HG03159 (cell line): ENCODE data around the gene ANKRD27.
"Not testable (repeated sequence)": the region's sequence is repeated elsewhere in the genome, so short reads cannot be mapped to it uniquely, and the experiment has no call there.

Source experiments
- ATAC-seq: cut with Tn5 transposase; IDR thresholded peaks from one replicate; pipeline ENCODE4 v1.9.1; 2021; ENCODE audit warnings: mild to moderate bottlenecking, moderate library complexity; ENCODE audit not compliant: unreplicated experiment

ANKRD27 gene

DNA sequence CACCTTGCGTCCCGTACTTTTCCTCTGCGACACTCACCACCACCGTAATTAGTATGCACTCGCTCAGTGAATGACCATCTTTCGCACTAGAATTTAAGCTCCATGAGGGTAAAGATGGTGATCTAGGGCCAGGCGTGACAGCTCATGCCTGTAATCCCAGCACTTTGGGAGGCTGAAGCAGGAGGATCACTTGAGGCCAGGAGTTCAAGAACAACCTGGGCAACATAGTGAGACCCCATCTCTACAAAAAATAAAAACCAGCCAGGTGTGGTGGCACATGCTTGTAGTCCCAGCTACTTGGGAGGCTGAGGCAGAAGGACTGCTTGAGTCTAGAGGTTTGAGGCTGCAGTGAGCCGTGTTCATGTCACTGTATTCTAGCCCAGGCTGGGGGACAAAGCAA is 18.6 kb downstream of the ANKRD27 start:
- not testable (repeated sequence) for ATAC-seq

DNA sequence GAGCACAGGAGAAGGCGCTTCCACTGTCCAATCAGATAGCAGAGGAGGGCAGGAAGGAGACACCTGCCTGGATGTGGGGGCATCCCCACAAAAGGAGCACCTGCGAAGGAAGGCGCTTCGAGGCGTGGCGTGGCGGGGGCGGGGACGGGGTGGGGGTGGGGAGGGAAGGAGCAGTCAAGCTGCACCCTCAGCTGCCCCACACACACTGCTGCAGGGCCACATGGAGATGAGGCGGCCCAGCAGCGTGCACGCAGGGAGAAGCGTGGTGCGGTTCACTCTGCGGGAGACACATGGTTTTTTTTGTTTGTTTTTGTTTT is 21.4 kb downstream of the ANKRD27 start:
- ATAC-seq = no peak

DNA sequence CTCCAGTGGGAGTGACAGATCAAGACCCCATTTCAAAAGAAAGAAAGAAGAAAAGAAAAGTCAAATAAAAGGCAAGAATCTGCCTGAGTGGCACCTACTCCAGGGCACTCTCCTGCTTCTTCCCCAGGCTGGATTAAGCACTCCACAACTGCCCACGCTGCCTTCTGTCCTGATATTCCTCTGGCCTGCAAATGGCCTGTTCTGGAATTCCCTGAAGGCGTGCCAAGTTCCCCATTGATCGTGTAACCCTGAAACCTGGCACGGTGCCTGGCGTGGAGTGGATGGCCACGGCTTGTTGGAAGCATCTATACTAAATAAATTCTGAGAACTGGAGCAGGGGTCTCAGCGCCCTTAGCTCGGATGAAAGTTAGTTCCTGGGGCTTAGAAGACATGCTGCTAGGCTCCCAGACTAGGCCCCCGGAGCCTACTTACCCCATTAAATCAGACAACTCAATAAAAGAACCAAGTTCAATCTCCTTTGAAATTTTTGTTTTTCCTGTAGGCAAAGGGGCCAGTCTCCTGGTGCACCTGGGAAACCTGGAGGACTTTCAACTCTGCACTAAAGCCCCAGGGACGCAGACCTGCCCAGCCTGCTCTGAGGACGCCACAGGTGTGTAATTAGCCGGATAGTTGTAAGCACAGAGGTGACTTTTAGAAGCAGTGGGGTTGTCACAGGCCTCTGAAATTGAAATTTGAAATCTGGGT is 21.9 kb downstream of the ANKRD27 start:
- no peak for ATAC-seq

DNA sequence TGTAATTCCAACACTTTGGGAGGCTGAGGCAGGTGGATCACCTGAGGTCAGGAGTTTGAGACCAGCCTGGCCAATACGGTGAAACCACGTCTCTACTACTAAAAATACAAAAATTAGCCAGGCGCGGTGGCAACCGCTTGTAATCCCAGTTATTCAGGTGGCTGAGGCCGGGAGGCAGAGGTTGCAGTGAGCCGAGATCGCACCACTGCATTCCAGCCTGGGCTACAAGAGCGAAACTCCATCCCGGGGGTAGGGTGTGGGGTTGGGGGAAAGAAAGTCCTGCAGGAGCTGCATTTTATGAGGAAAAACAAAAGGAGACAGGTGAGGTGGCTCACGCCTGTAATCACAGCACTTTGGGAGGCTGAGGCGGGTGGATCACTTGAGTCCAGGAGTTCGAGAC is 22.6 kb downstream of the ANKRD27 start:
- ATAC-seq = not testable (repeated sequence)

DNA sequence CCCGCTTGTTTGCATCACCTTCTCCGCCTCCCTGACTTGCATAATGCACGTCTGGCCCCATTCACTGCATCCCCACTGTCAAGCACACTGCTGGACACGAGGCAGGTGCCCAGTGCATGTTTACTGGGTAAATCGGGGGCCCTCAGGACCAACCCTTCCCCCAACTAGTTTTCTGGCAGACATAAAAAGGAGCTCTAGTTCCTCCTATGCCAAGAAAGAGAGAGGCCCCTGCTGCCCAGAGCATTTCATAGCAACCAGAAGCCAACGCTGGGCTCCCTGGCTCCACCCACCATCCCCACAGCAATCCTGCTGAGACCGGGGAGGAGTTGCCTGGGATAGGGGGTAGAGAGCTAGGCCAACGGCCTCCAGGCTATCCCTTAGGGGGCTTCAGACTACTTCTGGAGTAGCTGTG is 23.2 kb downstream of the ANKRD27 start:
- no peak for ATAC-seq

DNA sequence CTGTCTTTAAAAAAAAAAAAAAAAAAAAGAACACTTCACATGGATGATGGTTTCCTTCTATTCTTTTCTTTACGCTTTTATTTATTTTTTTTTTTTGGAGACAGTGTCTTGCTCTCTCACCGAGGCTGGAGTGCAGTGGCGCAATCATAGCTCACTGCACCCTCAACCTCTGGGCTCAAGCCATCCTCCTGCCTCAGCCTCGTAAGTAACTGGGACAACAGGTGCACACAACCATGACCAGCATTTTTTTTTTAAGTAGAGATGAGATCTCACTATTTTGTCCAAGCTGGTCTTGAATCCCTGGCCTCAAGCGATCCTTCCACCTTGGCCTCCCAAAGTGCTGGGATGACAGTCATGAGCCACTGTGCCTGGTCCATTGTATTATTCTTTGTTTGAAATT is 24.3 kb downstream of the ANKRD27 start:
- no peak for ATAC-seq

DNA sequence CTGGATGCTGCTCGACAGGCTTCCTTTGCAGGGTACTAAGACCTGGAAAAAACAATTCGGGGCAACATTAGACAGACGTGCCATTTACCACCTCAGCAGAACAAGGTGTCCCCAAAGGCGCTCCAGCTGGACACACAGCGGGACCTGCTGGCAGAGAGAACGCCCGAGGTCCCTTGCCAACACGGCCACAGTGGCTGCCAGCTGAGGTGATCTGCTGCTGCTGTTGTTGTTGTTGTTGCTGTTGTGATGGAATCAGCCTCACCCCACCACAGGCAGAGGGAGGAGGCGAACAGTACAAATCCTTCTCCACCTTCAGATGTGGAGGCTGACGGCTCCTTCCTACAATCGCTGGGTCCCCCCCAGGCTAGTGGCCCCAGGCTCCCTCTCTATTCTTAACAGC is 25.2 kb downstream of the ANKRD27 start:
- ATAC-seq = no peak

DNA sequence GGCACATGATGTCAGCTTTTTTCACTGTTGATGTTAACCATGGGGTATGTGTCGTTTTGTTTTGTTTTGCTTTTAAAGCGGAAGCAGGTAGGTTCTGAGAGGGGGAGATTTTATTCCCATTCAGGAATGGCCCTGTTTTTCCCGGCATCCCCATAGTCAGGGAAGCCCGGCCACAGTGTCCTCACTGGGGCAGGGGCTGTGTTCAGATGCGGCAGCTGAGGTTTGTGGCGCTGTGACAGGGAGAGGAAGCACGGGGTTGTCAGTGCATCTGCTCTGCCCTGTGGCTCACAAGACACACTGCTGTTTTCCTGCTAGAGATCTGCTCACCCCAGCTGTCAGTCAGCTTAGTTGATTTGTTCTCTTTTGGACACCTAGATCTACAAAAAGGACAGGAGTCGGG is 27.6 kb downstream of the ANKRD27 start:
- ATAC-seq = no peak

DNA sequence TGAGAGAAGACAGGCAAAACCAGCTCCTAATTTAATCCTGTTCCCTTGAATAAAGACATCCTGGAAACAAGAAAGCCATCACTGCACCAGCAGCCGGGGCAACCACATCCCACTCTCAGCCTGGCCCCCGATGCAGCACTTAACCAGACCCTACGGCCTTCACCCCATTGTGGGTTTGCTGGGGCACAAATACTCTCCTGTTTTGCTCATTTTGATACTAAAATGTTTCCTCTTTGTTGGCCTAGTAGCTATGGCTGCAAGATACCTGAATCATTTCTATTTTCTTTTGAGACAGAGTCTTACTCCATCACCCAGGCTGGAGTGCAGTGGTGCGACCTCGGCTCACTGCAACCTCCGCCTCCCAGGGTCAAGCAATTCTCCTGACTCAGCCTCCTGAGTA is 28.4 kb downstream of the ANKRD27 start:
- no peak for ATAC-seq

DNA sequence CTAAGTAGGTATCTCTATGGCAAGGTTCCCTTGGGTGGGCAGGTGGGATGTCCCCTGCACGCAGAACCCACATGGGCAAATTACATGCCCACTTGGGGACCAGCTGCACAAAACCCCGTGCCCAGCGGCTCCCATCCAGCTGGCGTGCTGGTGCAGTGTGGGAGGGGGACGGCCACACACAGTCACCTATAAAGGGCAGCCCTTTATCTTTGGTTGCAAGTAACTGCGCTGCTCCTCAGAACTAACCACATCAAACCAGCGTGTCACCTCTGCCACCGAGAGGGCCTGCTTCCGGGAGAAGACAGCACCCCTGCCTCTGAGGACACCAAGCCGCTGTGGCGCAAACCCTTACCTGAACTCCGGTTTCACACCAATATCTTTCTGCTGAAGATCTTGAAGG is 32.2 kb downstream of the ANKRD27 start:
- ATAC-seq = no peak

DNA sequence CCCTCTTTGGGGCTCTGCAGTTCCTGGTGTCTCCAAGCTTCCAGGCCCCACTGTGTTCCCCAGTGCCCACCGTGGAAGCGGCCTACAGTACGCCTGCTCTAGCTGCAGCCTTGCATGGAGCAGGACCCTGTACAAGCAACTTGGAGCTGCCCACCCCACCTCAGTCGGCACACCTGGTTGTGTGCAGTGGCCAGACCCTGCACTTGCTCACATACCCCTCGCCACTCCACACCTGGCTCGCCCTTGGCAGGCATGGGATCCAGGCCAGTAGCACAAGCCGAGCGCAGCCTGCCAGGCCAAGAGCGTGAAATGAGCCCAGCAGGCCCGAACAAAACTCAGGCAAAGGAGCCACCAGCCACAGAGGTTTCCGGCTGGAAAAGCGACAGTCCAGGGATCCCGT is 36.4 kb downstream of the ANKRD27 start:
- ATAC-seq = no peak

DNA sequence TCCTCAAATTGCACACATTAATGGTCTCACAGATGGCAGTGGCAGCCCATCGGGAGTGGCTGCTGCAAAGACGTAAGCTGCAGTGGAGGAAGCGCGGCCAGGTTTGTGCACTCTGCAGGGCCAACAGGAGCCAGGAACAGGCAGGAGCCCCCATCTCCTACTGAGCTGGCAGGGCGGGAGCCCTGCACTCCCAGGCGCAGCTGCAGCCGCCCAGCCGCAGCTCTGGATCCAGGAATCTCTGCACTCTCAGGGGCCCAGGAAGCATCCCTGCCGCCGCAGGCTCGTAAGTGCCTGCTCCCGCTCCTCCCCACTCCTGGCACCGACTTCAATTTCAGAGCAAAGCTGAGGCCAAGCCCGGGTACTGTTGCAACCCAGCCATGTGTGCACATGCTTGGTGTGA is 37.5 kb downstream of the ANKRD27 start:
- no peak for ATAC-seq

DNA sequence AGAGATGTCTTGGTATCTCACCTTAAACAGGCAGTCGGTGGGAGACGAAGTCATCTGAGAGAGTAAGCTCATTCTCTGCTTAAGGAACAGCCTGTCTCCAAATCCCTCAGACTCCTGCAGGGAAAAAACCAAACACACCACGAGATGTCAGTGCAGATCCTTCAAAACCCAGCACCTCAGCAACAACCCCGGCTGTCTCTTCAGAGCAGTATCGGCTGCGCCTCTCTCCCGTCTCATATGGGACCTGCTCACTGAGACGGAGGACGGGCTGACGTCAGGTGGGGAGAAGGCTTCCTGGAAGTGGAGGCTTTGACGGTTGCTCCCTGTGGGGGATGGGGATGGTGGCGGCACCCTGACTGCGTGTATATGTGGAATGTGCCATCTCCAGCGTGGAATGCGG is 43.6 kb downstream of the ANKRD27 start:
- no peak for ATAC-seq

DNA sequence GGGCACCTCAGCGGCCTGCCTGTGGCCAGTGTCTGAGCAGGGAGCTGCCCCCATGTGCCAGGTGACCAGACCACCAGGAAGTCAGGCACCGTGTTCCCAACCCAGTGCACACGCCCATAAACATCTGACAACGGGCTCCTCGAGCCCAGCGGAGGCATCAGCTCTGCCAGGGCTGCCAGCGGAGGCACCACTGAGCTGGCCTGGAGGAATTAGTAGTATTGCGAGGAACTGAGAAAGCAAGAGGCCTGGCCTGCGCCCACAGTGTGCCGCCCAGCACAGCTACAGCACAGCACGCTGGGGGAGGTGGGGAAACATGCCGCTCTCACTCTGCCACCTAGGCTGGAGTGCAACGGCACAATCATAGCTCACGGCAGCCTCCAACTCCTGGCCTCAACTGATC is 44.6 kb downstream of the ANKRD27 start:
- no peak for ATAC-seq

DNA sequence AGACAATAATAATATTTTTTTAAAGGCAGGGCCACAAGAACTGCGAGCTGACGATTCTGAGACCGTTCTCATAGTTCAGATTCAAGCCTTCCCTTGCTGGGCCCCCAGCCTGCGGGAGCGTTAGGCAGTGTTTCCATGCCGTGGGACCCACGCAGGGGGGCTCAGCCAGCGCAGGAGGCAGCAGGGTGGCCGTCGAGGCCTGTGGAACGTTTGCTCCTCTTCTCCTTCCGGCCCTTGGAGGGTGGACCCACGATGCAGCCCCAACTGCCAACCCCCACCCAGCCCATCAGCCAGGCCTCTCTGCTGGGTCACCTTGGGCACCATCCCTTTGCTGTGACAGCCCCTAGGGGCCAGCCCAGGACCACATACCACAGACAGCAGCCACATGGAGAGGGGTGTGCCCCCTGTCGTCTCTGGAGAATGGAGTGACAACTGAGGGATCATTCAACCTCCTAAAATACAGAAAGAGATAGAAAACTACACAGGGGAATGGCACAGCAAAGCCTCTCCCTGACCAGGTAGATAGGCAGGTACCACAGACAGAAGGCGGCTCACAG is 47.2 kb downstream of the ANKRD27 start:
- ATAC-seq = no peak

DNA sequence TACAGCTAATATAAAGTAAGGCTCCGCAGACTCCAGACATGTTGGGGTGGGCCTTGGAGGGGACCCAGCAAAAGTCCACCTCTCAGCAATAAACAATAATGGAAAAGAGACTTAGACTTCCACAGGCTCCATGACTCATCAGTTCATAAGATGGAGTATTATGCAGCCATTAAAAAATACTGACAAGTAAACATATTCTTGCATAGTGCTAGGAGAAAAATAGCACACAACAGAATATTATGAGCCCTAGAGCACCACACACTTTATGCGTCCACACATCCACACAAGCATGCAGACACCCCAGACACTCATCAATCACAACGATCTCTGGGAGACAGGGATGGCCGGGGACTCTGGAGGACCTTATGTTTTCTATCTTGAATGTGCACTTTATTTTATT is 48.0 kb downstream of the ANKRD27 start:
- ATAC-seq = no peak

DNA sequence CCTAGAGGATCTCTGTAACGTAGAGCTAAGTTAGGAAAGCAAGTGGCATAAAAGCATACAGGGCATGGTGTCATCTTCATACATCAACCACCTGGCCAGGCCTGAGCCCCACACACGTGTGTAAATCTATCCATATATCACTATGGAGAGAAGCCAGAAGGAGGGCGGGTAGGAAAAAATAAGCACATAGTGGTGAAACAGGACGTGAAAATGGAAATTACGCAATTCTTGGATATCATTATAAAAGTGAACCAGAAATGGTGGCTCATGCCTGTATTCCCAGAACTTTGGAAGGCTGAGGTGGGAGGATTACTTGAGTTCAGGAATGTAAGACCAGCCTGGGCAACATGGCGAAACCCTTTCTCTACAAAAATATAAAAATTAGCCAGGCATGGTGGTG is 50.6 kb downstream of the ANKRD27 start:
- ATAC-seq = no peak

DNA sequence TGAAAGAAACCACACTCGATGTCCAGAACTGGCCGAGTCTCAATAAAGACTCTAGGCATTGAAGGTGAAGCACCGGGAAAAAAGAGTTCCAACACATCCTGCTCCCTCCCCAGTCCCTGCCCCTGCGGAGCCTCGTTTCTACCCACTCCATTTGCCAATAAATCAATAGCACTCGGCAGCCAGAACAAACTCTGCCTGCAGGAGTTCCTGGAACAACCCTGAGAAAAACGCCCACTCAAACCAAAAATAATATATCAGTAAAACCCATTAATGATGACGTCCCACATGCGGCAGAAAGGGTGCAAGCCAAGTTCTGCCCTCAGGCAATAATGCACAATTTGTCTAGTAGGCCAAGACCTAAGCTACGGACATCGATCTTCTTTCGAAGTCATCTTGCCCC is 53.0 kb downstream of the ANKRD27 start:
- ATAC-seq = no peak

DNA sequence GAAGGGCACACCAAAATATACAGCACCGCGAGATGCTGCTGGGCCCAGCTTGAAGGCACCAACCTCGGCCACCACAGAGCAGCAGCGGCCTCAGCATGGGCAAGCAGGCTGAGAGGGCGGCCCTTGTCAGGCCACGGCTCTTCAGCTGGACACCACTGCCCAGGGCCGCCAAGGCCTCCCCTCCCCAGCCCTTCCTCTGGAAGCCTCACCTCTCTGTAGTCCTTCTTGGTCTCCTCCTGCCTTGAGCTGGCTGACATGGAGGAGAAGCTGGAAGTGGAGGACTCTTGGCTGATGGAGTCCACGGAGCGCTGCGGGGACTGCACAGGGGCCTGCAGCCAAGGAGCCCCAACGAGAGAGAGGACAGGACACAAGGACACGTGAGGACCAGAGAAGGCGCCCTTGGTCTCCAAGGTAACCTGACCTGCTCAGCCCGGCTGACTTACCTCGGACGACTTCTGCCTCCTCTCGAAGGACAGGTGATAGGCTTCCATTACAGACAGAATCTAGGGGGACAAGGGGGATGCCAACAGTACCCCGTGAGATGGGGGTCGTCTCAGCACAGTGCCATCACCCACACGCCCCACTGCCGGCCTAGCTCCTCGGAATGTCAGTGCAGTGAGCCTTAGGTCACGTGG is 55.8 kb downstream of the ANKRD27 start:
- ATAC-seq = no peak

DNA sequence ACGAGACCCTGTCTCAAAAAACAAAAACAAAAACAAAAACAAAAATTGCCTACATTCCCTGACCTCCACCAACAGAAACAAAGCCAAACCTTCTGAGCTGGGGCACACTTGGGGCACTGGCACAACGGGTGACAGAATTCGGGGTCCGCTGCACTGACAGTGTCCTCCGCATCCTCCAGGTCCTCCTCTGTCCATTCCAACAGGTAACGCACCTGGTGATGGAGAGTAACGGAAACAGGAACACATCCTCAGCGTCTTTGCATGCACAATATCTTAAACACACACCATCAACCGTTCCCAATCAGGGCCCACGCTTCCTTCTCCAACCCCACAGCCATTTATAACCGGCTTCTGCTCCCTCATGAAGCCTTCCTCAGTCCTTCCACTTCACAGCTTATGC is 59.4 kb downstream of the ANKRD27 start:
- no peak for ATAC-seq

DNA sequence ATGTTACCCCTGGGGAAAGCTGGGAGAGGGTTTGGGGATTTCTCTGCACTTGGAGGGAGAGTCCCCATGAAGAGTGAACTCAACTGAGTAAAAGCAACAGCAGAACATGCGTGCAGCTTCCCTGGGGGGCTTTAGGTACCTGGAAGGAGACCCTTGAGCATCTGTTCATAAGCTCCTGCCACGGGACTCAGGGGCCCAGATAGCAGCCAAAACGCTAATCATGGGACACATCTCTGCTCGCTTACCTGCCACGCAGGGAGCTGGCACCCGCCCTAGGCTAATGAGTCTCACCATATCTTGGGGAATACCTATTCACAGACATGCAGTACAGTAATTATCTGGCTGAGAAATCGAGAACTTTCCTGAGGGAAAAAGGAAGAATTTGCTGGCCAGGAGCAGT is 60.1 kb downstream of the ANKRD27 start:
- ATAC-seq = no peak

DNA sequence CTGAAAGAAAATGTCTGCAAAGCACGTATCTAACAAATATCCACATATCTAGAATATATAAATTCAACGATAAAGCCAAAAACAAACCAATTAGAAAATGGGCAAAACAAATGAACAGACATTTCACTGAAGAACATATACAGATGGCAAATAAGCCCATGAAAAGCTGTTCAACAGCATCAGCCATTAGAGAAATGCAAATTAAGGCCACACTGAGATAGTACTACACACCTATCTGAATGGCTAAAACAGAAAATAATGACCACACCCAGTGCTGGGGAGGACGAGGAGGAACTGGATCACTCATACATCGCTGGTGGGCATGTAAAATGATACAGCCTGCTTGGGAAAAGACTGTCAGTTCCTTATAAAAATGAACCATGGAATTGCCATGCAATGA is 62.0 kb downstream of the ANKRD27 start:
- no peak for ATAC-seq

DNA sequence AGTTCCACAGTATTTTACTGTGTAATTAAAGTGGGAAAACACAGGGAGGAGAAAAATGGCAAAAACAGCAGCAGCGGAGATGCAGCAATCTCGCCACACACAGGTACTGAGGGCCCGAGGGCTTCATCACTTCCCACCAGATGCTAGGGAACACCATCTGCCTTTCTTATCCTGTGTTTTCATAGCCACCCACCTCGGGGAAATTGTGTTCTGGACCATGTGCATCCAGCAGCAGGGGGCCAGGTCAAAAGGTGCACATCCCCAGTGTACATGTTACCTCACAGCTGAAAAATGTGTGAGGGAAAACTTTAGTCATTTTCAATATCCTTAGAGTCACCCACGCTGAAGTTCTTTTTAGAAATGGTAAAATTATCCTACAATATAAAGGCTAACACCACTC is 63.8 kb downstream of the ANKRD27 start:
- ATAC-seq = no peak
